HepG2 (cell line): ENCODE data around the gene PBX2. TPM values are rescaled to one million over a fixed set of nuclear protein-coding genes. Genes with fewer than 3 reads are reported as not detected.

Source experiments
- ATM ChIP-seq: fragments of 450-650 bp; IDR thresholded peaks from 2 replicates; pipeline ENCODE4 v1.7.1; 2017; ENCODE audit warnings: mild to moderate bottlenecking, borderline replicate concordance
- CSRNP2 ChIP-seq: sonication (generic); formaldehyde crosslinking; conservative IDR thresholded peaks from 2 replicates; pipeline ENCODE4 v1.8.0; 2022; ENCODE audit warnings: low read depth, missing genetic modification reagents
- FOXO4 ChIP-seq: sonication (generic); formaldehyde crosslinking; conservative IDR thresholded peaks from 2 replicates; pipeline ENCODE4 v1.8.1; 2023; ENCODE audit warnings: missing genetic modification reagents
- NKX3-1 ChIP-seq: sonication (generic); formaldehyde crosslinking; IDR thresholded peaks from 2 replicates; pipeline ENCODE4 v1.5.0; 2020; ENCODE audit warnings: missing genetic modification reagents
- STAG1 ChIP-seq: sonication (generic); formaldehyde crosslinking; IDR thresholded peaks from 2 replicates; pipeline ENCODE4 v1.4.0; 2020; ENCODE audit warnings: missing genetic modification reagents
- ZNF280D ChIP-seq: sonication (generic); formaldehyde crosslinking; IDR thresholded peaks from 2 replicates; pipeline ENCODE4 v1.5.1; 2020; ENCODE audit warnings: mild to moderate bottlenecking, missing genetic modification reagents
- ZNF564 ChIP-seq: sonication (generic); formaldehyde crosslinking; IDR thresholded peaks from 2 replicates; pipeline ENCODE4 v1.8.1; 2023; ENCODE audit warnings: mild to moderate bottlenecking, missing genetic modification reagents
- polyA plus RNA-seq, 8 experiments: library from polyadenylated mRNA; depleted of rRNA in 3 of 8; stranded (reverse) in 7 of 8; unstranded in 1 of 8; fragments of >200 nt; fragmentation: Illumina TruSeq in 4 of 8; extraction: Trizol in 4 of 8; gene quantifications; 2 replicates each; pipeline versions ENCODE4 v1.2.1 to v1.2.3, GENCODE V29; 2011 to 2016; ENCODE audit warnings: low read depth in 4 of 8, missing spikeins in 1 of 8, mixed read lengths in 1 of 8; ENCODE audit not compliant: insufficient read depth in 1 of 8
- total RNA-seq, 5 experiments: library from RNA; depleted of rRNA; stranded (reverse); fragments of >200 nt; fragmentation: Illumina TruSeq; extraction: Trizol; gene quantifications; 2 replicates each; pipeline ENCODE4 v1.2.3, GENCODE V29; 2016; ENCODE audit warnings: low read depth in 1 of 5
- TF ChIP-seq, protein P1 (sequence below): sonication (generic); formaldehyde crosslinking; IDR thresholded peaks from 2 replicates; pipeline ENCODE4 v1.9.0; 2021; ENCODE audit warnings: missing genetic modification reagents, mild to moderate bottlenecking, borderline replicate concordance

PBX2 gene
- total and polyA plus RNA-seq, 2 of the 13 experiments (the other 11 are each of a cell fraction or from before 2014, with no cell fraction given): 42.3 to 77.8 TPM

DNA sequence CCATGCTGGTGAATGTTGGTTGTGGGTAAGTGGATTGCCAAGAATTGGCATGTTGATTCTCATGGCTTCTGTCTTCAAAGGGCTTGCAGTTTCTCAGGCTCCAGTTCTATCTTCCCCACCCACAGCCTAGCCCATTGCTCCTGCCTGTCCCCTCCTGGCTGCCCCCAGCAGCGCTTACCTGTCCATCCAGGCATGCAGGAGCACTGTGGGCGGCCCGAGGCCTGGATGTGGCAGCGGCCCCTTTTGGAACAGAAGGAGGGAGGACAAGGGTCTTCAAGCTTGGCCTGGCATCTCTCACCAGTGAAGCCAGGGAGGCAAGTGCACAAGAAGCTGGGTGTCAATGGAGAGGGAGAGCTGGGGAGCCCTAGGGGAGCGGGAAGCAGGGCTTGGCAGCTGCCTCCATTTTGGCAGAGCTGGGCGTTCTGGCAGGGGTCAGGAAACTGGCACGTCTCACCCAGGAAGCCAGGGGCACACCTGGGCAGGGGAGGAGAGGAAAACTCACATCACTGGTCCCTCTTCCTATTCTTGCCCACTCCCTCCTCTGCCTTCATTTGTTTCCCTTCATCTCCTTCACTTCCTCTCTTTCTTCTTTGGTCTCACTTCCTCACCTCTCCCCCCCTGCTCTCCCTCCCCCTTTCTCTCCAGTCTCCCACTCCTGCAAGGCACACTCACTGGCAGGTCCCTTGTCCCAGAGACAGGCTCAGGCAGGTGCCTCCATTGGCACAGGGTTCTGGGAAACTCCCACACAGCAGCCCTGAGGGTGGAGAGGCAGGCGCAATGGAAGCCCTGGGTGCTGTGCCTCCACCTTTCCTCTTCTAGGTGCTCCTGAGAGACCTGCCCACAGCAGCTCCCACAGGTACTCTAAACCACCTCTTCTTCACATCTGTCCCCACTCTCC lies 32.6 kb upstream of the PBX2 start (continued):
- TF ChIP-seq ZNF280D: no peak
- TF ChIP-seq CSRNP2 (CRISPR knock-in tag): no peak
- TF ChIP-seq, protein P1, sequence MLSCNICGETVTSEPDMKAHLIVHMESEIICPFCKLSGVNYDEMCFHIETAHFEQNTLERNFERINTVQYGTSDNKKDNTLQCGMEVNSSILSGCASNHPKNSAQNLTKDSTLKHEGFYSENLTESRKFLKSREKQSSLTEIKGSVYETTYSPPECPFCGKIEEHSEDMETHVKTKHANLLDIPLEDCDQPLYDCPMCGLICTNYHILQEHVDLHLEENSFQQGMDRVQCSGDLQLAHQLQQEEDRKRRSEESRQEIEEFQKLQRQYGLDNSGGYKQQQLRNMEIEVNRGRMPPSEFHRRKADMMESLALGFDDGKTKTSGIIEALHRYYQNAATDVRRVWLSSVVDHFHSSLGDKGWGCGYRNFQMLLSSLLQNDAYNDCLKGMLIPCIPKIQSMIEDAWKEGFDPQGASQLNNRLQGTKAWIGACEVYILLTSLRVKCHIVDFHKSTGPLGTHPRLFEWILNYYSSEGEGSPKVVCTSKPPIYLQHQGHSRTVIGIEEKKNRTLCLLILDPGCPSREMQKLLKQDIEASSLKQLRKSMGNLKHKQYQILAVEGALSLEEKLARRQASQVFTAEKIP (CRISPR knock-in tag): no peak
- no peak for TF ChIP-seq ZNF564 (CRISPR knock-in tag)
- TF ChIP-seq STAG1 (CRISPR knock-in tag): no peak
- TF ChIP-seq ATM: no peak
- no peak for TF ChIP-seq NKX3-1 (CRISPR knock-in tag)
- TF ChIP-seq FOXO4 (CRISPR knock-in tag): no peak
